ENCODE results near the gene RIPOR3.

- TF ChIP-seq CTCF (IDR thresholded peaks at IDR 0.05), result no peak
- TF ChIP-seq EP300 (IDR thresholded peaks at IDR 0.05), result no peak
- TF ChIP-seq POLR2AphosphoS5 (IDR thresholded peaks at IDR 0.05), result no peak
- TF ChIP-seq POLR2A (IDR thresholded peaks at IDR 0.05; ENCODE audit: low read depth), result no peak
These were observed 21.0 kb downstream of the RIPOR3 start for GRCh38 chr20:50670126-50670862.
